ENCODE measurements around the gene DBNL.

The DBNL gene

GRCh38 chr7:44042221-44042620 lies 2.3 kb upstream of the DBNL start:
- no peak for DNase-seq (ENCODE audit: low spot score)

GRCh38 chr7:44043902-44044301 lies 600 bp upstream of the DBNL start:
- peak; percentile 2 for DNase-seq (ENCODE audit: low spot score)

- DNase-seq (ENCODE audit: low spot score) = no peak
Observed at GRCh38 chr7:44045226-44046014, 918 bp downstream of the DBNL start.

- no peak for DNase-seq (ENCODE audit: low spot score)
Observed at GRCh38 chr7:44046321-44047061, 2.0 kb downstream of the DBNL start.

GRCh38 chr7:44048031-44048795 lies 3.7 kb downstream of the DBNL start:
- no peak for DNase-seq (ENCODE audit: low spot score)

- DNase-seq (ENCODE audit: low spot score) = no peak
Observed at GRCh38 chr7:44050121-44050914, 5.8 kb downstream of the DBNL start.

GRCh38 chr7:44050915-44051560 lies 6.5 kb downstream of the DBNL start:
- DNase-seq (ENCODE audit: low spot score) = no peak

- no peak for DNase-seq (ENCODE audit: low spot score)
Observed at GRCh38 chr7:44051611-44052220, 7.2 kb downstream of the DBNL start.

- DNase-seq (ENCODE audit: low spot score) = no peak
Observed at GRCh38 chr7:44052771-44053365, 8.4 kb downstream of the DBNL start.

GRCh38 chr7:44056681-44057080 lies 12.2 kb downstream of the DBNL start:
- DNase-seq (ENCODE audit: low spot score) = no peak

GRCh38 chr7:44057181-44057848 lies 12.8 kb downstream of the DBNL start:
- DNase-seq (ENCODE audit: low spot score) = no peak

- DNase-seq (ENCODE audit: low spot score) = no peak
Observed at GRCh38 chr7:44057849-44058758, 13.6 kb downstream of the DBNL start.

- no peak for DNase-seq (ENCODE audit: low spot score)
Observed at GRCh38 chr7:44058759-44059218, 14.3 kb downstream of the DBNL start.

GRCh38 chr7:44059219-44060090 lies 15.0 kb downstream of the DBNL start:
- no peak for DNase-seq (ENCODE audit: low spot score)

GRCh38 chr7:44060091-44060947 lies 15.8 kb downstream of the DBNL start:
- no peak for DNase-seq (ENCODE audit: low spot score)

- no peak for DNase-seq (ENCODE audit: low spot score)
Observed at GRCh38 chr7:44060948-44061644, 16.6 kb downstream of the DBNL start.

Data from SK-N-DZ (cell line).